GM18517 (cell line): ENCODE results near the gene SORCS1.

Experiments used
- ATAC-seq: cut with Tn5 transposase; IDR thresholded peaks from one replicate; pipeline ENCODE4 v1.9.1; 2021; ENCODE audit warnings: mild to moderate bottlenecking, moderate library complexity; ENCODE audit not compliant: unreplicated experiment

The SORCS1 gene

DNA sequence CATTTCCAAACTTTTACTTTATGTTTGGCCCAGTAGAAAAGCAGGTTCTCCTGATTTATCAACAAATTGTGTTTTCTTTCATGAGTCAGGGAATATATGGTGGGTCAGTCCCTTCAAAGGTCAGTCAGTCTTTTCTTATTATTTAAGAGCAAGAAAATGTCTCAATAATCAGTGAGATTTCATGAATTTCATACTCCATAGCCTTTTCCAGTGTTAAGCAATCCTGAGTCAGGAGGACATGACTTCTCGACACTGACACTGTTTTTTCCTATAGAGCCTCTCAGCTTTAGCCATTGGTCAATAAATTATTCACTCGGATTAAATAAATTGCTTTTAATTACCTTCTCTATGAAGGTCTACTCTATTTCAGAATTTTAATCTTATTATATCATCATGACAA lies 334.5 kb downstream of the SORCS1 start:
- ATAC-seq: no peak

DNA sequence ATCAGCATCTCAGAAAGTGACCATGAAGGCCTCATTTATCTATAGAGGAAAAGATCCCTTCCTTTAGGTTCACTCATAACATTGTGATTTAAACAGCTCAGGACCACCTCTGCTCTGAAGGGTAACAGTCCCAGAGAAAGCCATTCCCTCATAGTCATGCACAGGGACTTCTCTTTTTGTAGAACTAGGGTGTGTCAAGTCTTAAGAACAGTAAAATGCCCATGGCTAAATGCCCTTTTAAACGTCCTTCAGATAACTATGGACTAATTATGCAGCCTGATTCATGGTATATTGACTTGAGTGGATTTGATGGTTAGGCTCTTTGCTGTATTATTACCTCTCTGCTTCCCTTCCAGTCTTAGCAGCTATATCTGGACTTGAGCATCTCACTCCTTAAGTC lies 337.8 kb downstream of the SORCS1 start:
- ATAC-seq: no peak

DNA sequence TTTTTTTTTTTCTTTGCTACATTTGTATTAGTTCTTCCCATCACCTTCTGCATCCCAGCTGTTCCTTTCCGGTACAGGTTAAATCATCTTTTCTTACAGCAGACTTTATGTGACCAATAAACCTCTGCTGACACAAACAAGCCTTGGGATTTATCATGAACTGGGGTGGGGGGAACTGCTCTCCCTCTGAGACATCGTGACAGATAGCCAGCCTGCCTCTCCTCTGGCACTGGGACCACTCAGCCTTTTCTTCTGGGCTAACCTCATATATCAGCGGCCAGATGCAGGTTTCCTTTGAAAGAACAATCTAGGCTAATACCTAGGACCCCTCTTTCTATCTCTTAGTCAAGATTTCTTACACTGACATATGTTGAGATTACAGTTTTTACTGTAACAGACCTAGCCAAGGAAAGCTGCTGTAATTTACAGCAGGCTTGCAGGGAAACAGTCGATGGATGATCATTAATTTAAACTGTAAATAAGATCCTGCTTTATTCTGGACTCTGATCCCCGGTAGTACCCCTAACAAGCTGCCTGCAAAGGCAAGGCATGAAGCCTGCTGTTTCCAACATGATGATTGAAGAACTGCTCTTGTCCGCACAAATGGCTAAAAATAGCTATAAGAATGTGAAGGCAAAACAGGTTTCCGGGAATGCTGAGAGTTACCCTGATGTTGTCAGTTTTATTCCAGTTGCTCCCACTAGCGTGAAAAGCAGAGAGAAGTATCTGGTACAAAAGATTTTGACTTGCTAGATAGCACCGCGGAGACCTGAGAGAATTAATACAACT lies 338.7 kb downstream of the SORCS1 start:
- ATAC-seq: no peak

DNA sequence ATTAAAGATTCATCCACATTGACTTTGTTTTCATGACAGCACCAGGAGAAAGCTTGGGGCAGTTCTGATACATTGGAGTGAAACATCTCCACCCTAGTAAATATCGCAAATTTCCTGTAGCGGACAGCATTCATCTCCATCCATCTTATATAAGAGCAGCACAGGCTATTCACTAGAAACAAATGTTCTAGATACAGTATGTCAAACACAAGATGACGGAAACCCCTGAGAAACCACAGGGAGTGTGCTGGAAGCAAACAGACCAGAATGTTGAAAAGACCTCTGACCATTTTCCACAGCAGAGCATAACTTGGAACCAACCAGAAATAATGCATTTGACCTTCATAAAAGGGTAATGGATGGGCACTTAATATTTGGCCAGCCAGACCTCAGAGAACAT lies 343.9 kb downstream of the SORCS1 start:
- no peak for ATAC-seq

DNA sequence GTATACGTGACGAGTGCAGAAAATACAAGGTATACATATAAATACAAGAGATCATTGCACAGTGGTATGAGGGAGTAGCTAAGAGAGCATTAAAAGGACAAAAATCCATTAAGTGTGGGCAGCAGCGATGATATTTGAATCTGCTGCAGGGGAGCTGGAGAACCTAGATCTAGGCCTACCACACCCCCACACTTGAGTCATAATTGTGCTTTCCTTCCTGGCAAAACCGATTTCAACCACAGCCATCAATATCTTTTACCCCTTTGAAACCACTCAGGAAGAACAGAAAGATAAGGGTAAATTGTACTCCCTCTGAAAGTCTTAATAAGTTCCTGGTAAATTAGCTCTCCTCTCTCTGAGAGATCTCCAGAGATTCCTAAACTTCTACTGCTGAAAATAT lies 345.0 kb downstream of the SORCS1 start:
- no peak for ATAC-seq

DNA sequence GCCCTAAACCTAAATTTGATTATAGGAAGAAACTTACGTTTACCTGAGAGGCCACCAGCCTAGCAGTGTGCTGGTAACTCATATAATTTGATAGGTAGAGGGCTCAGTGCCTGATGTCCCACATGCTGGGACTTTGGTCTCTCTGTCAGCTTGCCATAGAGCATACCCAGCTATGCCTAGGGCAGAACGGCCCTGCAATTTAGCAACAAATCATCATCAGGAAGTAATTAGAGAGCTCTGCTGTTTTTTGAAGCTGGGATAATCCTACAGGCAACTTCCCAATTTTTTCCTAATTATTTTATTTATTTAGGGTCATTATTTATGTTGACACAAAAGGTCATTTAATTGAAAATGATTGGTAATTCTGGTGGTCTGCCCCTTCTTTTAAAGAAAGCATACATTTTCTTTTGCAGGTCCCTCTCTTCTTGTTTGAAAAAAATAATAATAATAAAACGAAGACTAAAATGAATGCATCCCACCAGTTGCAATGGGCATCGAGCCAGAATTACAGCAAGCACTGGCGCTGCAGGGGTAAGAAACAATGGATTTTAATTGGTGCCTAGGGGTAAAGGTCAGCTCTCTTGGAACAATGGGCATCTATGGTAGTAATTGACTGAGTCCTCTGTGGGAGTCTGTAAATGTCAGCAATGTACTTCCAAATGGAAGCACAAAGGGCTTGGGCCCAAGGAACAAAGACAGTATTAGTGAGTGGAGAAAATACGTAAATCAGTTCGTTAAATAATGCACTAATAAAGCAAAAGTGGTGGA lies 348.0 kb downstream of the SORCS1 start:
- no peak for ATAC-seq

DNA sequence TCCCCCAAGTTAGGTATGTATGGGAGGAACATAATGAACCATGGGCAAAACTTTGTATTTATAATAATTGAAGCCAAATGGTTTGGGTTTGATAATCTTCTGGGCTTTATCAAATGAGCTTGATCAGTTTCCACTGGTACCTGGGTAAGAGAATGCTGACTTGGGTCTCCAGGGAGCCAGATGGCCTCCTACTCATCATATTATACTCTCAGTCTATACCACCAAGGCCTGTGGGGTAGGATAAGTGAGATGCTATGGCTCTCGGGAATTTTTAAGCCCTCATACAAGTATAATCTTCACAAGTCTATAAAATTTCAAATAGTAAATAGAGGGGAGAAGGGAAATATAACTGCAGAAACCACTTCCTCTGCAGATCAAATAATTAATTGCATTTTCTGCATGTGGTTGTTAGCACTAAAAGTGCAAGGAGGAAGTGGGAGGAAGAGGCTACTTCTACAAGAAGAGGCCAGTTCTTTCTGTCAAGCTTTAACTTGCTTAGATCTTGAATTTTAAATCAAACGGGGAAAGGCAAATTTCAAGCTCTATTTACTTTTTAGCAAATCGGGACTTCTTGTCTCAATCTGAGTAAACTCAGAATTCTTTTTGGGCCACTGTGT lies 349.0 kb downstream of the SORCS1 start:
- ATAC-seq: no peak

DNA sequence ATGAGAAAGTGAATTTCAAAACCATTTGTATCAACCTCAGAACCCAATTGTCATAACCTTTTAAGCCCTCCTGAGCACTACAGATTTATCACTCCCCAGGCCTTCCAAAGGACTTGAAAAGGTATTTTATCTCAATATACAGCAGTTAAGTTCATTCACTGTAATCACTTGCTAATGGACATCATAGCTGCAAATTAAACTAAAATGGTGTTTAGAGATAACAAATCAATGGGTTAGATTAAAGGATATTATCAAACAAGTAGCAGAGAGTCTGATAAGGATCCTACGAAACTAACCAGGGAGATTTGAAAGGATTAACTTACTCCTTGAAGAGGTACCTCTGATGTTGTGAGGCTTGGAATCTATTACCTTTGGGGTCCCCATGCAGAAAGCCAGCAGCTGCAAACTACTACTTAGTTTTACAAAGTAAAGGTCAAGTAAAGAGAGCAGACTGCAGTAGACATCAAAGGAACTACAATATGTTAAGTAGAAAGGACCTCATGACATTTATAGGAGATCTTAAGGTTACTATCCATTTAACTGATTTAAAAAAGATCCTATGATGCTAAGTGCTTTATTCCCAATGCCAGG lies 359.4 kb downstream of the SORCS1 start:
- no peak for ATAC-seq

DNA sequence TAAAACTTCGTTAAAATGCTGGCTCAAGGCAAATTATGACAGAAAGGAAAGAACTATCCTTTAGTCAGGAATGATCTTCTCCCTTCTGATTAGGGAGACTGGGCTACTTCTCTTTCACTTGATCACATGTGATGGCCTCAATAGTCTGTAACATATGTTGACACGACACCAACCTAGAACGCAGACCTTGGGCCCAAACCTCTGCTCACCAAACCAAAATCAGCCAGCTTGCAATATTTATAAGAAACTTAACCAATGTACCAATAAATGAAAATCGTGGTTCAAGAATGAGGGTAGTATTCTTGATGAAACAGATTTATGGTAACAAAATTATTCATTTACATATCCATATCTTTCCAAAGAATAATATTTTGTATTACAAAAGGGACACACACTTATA lies 361.6 kb downstream of the SORCS1 start:
- no peak for ATAC-seq

DNA sequence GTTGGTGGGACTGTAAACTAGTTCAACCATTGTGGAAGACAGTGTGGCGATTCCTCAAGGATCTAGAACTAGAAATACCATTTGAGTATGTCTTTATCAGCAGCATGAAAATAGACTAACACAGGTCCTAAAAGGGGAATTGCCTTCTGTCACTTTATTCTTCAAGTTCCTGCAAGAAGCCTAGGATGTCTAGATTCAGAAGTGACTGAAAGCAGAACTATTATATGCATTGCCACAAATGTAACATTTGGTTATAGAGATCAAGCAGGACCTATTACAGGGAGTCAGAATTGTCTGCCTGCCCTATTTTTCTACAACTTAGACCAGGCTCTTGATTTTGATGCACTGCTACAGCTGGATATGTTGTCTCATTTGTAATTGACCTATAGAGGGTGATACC lies 364.7 kb downstream of the SORCS1 start:
- ATAC-seq: no peak

DNA sequence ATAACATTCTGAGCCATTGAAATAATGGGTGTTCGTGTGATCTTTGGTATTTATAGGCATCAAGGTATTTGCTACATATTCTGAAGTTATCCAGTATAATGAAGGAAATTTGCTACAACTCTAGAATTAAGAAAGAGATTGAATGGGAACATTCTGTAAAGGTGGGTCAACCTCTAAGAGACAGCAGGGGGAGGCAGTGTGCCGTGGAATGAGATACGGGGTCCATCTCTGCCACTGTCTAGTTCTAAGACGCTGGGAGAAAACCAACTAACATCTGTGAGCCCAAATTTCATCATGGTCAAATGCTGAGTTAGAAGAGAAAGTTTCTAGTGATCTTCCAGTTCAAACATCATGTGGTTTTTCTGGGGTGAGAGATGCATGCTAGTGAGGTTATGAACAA lies 368.9 kb downstream of the SORCS1 start:
- ATAC-seq: peak; percentile 98

DNA sequence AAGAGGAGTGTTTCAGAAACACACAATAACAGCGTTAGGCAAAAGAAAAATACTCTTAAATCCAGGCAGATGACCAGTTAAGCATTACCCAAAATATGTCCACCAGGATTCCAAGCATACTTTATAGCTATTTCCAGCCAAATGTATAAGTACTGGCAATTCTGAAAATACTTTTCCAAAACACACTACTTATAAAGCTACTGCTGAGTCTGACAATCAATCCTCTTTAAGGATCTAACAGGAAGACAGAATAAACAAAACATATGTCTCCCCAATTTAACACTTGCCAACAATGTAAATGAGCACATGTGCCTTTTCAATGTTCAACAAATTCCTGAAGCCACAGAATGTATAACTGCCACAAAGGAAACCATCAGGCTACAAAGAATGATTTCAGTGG lies 370.9 kb downstream of the SORCS1 start:
- ATAC-seq: no peak

DNA sequence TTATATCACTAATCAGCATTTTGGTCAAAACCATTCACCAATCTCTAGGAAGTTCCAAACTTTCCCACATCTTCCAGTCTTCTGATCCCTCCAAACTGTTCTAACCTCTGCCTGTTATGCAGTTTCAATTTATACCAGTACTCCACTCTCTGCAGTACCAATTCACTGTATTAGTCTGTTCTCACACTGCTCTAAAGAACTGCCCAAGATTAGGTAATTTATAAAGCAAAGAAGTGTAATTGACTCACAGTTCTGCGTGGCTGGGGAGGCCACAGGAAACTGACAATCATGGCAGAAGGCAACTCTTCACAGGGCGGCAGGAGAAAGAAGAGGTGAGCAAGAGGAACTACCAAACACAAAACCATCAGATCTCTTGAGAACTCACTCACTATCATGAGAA lies 374.9 kb downstream of the SORCS1 start:
- ATAC-seq: no peak

DNA sequence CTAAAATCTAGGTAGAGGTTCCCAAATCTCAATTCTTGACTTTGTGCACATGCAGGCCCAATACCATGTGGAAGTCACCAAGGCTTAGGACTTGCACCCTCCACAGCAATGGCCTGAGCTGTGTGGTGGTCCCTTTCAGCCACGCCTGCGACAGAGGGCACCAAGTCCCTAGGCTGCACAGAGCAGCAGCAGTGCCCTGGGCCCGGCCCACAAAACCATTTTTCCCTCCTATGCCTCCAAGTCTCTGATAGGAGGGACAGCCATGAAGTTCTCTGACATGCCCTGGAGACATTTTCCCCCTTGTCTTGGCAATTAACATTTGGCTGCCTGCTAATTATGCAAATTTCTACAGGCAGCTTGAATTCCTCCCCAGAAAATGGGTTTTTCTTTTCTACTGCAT lies 375.5 kb downstream of the SORCS1 start:
- ATAC-seq: no peak

DNA sequence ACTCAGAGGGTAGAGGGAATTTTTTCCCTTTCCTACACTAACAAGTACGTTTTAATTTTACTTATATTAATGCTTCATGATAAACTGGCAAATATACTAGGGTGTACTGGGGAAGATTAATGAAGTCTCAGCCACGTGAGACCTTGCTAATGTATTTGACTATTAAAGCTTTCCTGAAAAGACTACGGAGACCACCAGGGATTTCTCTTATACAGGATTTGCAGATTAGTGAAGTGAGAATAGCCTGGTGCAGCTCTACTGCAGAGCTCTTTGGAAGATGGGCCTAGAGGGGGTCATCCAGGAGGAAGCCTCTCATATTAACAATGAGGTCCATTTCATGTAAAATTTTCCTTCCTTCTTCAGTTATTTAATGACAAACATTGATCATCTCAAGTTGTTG lies 379.0 kb downstream of the SORCS1 start:
- no peak for ATAC-seq

DNA sequence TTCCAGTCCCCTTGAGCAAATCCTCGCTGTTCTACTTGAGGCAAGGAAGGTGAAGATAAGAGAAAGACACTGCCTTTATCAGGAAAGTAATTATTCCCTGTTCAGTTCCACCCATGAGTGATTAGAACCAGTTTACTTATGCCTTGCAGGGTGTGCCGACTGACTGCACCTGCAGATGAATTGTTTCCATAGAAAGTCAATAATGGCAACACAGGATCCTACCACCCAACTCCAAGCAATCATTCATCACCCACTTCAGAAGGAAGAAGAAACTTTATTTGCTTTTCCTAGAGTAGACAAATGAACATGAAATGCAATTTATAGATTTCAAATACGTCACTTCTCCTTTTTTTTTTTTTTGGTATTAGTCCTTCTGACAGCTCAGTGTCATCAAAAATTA lies 383.9 kb downstream of the SORCS1 start:
- no peak for ATAC-seq

DNA sequence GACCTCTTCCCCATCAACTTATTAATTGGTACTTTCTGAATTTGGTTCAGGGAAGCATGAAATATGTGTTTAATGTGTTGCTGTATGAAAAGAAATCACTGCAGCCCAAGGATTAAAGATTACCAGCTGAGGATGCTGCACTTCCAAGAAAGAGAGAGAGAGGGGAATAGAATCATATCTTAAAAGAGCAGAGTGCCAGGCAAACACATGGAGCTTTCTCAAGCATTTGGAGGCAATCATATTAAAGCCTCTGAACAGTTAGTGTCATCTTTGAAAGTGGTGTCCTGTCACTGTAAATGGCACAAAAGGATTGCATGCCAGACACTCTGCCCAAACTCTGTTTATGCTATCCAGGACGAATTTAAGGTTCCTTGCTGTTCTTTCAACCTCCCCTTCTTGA lies 386.7 kb downstream of the SORCS1 start:
- ATAC-seq: no peak

DNA sequence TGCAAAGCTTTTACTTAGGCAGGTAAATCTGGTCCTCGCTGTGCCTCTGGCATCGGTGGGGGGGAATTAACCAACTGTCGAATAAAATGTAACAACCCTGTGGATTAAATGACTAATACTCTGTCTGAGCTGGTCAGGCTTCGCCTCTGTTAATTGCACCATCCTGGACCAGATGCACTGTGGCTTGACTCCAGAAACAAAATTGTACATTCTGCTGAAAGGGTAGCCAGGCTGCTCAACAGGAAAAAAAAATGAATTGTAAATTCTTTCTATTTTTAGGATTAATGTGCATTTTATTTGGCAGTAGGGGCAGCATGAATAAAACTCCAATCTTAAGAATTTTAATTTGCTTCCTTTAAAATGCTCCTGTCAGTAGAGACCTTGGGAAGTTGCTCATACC lies 389.4 kb downstream of the SORCS1 start:
- no peak for ATAC-seq

DNA sequence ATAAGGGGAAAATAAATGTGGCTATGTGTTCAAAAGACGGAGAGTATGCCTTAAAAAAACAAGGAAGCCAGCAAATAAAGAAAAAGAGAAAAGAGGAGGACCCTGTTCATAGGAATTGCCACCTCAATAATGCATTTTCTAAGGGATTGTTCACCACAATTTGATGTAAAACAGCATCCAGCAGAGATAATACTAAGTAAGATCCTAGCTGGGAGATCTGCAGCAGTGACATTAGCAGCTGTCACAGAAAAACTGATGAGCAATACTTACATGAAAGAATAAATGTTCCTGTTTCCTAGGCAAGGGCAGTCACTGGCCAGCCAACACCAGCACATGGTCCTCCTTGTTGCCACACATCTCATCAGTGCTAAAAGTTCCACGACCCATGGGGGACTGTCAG lies 391.5 kb downstream of the SORCS1 start:
- ATAC-seq: no peak

DNA sequence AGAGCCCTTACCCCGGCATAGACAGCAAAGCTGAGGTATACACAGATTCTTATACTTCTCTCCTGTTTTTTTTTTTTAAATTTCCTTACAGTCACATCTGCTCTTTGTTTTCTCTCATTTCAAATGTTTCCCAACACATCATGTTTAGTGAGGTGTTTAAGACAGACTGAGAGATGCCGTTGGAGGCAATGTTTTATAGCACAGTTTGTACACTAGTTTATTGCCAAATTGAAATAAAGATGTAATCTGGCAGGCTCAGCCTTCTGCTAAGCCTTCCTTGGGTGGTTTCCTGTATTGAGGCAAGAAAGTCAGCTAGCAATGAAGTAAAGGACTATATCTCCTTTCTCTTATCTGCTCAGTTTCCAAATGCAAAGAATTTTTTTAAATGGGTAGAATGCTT lies 393.4 kb downstream of the SORCS1 start:
- ATAC-seq: no peak

DNA sequence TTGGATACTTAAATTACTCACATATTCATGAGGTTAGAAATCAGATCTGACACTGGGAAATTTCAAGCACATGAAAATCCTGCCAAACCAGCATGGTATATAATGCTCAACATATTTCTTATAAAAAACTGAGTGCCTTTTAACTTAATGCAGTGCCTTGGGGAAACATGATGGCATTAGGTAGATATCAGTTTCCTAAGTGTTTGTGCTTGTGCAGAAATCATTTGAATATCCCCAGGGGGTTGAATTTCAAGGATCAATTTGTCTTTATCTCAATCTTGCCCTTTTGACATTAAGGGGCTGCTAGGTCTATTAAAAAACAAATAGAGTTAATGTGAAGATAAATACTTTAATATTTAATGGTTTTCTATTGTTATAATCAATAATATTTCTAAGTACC lies 396.3 kb downstream of the SORCS1 start:
- ATAC-seq: no peak

DNA sequence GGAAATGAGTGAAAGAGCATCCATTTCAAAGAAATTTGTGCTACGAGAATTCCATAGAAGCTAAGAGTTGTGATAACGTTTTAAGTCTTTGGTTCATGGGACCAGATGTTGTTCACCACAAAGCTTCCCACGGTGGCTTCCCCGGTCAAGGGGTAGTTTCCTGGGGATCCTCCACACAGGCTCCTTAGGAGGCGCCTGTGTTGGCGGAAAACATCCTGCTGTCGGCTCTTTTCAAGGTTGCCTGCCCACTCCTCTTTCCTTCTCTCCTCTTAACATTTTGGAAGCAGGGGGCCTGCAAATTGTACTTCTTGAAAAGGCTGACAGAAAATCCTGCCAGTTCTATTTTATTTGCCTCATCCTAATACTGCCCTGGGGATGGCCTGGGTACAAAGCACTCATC lies 398.6 kb downstream of the SORCS1 start:
- ATAC-seq: no peak
